BE2C (cell line): Measurements from ENCODE around the gene NRDE2.
"Not testable (repeated sequence)": the region's sequence is repeated elsewhere in the genome, so short reads cannot be mapped to it uniquely, and the experiment has no call there.

Source experiments
- DNase-seq: peaks from one replicate; pipeline ENCODE4 v3.0.0-alpha.2; 2020
- H3K27me3 ChIP-seq: fragments of 250-450 bp; sonication (Bioruptor Pico); 2 replicates; pipeline ENCODE4 v1.5.1; 2020; ENCODE audit warnings: mild to moderate bottlenecking
- H3K36me3 ChIP-seq: fragments of 250-450 bp; sonication (Bioruptor Pico); 2 replicates; pipeline ENCODE4 v1.5.1; 2020; ENCODE audit warnings: mild to moderate bottlenecking
- H3K4me1 ChIP-seq: fragments of 250-450 bp; sonication (Bioruptor Pico); 2 replicates; pipeline ENCODE4 v1.5.1; 2020
- H3K4me3 ChIP-seq: 2 replicates; pipeline ENCODE4 v1.5.1; 2011; ENCODE audit warnings: low read depth, low read length
- H3K9me3 ChIP-seq: fragments of 250-450 bp; sonication (Bioruptor Pico); 2 replicates; pipeline ENCODE4 v1.5.1; 2020
- CTCF ChIP-seq: IDR thresholded peaks from 2 replicates; pipeline ENCODE4 v1.5.1; 2012; ENCODE audit warnings: mild to moderate bottlenecking, low read depth, low read length

Gene NRDE2

GRCh38 chr14:90344331-90345238 is 12.8 kb upstream of the NRDE2 start:
- H3K27me3 ChIP-seq: no peaks in the 10 kb centered on the region

DNA sequence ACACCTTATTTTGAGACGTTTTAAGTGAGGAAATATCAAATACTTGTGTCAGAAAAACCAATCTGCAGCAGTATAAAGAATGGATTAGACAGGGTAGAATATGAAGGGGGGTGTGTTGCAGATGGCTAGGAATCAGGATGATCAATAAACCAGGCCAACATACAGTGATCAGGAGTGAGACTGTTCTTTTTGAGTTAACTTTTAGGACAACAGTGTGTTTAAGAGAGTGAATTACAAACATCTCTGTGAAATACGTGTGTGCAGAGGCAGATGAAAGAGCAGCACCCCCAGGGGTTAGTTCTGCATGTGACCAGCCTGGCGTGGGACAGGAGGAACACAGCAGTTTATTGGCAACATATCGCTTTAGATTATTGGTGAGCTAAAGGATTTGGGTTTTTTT is 10.6 kb upstream of the NRDE2 start:
- H3K4me3 ChIP-seq: no peak overlapping the region
- DNase-seq: no peak
- peaks cover 17% of the 10 kb centered on the region for H3K27me3 ChIP-seq
- TF ChIP-seq CTCF: no peak
- no peaks in the 10 kb centered on the region for H3K36me3 ChIP-seq
- no peaks in the 10 kb centered on the region for H3K9me3 ChIP-seq
- H3K4me1 ChIP-seq: peaks cover 9% of the 10 kb centered on the region; the same call in 1 of the 2 replicates

More at GRCh38 chr14:90344331-90345238, 12.8 kb upstream of the NRDE2 start:
- no peak overlapping the region for H3K4me3 ChIP-seq
- no peak for TF ChIP-seq CTCF
- H3K36me3 ChIP-seq: no peaks in the 10 kb centered on the region
- no peaks in the 10 kb centered on the region for H3K9me3 ChIP-seq
- no peak for DNase-seq
- H3K4me1 ChIP-seq: peaks cover 9% of the 10 kb centered on the region; the same call in 1 of the 2 replicates

DNA sequence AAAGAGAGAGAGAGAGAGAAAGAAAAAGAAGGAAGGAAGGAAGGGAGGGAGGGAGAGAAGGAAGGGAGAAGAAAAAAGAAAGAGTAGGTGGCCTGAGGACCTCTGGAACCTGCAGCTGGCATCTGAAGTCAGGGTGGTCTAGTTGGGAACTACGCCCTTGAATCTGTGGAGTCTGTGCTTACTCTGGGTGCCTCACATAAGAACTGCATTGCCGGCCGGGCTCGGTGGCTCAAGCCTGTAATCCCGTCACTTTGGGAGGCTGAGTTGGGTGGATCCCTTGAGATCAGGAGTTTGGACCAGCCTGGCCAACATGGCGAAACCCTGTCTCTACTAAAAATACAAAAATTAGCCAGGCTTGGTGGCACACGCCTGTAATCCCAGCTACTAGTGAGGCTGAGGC is 10.0 kb upstream of the NRDE2 start:
- H3K36me3 ChIP-seq: no peaks in the 10 kb centered on the region
- no peak for TF ChIP-seq CTCF
- H3K4me3 ChIP-seq: no peak overlapping the region
- no peaks in the 10 kb centered on the region for H3K9me3 ChIP-seq
- peak; percentile 13 for DNase-seq
- H3K27me3 ChIP-seq: peaks cover 22% of the 10 kb centered on the region
- H3K4me1 ChIP-seq: peaks cover 9% of the 10 kb centered on the region; the same call in 1 of the 2 replicates

- H3K27me3 ChIP-seq: peaks cover 28% of the 10 kb centered on the region
- H3K4me1 ChIP-seq, H3K9me3 ChIP-seq, DNase-seq, H3K4me3 ChIP-seq, H3K36me3 ChIP-seq: not testable (repeated sequence)
These were observed 9.5 kb upstream of the NRDE2 start for GRCh38 chr14:90341232-90341631.

- Histone ChIP-seq H3K9me3 (no peaks in the 10 kb centered on the region), H3K4me1 (no peaks in the 10 kb centered on the region), H3K4me3 (no peak overlapping the region), H3K36me3 (no peaks in the 10 kb centered on the region), H3K27me3 (peaks cover 33% of the 10 kb centered on the region)
- DNase-seq: no peak
- no peak for TF ChIP-seq CTCF
These were observed 5.2 kb upstream of the NRDE2 start for GRCh38 chr14:90336985-90337384.

- no peak for DNase-seq
- no peaks in the 10 kb centered on the region for H3K9me3 ChIP-seq
- H3K4me1 ChIP-seq: no peaks in the 10 kb centered on the region
- no peaks in the 10 kb centered on the region for H3K36me3 ChIP-seq
- no peak for TF ChIP-seq CTCF
- H3K4me3 ChIP-seq: no peak overlapping the region
- peaks cover 33% of the 10 kb centered on the region for H3K27me3 ChIP-seq
These were observed 4.7 kb upstream of the NRDE2 start for GRCh38 chr14:90336401-90336800.
